ENCODE data around the gene CD109.

- TF ChIP-seq EP300 (conservative IDR thresholded peaks at IDR 0.05; ENCODE audit: poor library complexity, severe bottlenecking) (no peak), MXI1 (conservative IDR thresholded peaks at IDR 0.05; ENCODE audit: poor library complexity, severe bottlenecking) (no peak), REST (IDR thresholded peaks at IDR 0.05; ENCODE audit: borderline replicate concordance) (no peak), POLR2AphosphoS5 (IDR thresholded peaks at IDR 0.05) (no peak), CTCF (IDR thresholded peaks at IDR 0.05; ENCODE audit: poor library complexity, severe bottlenecking) (no peak)
Observed at GRCh38 chr6:73691512-73691911, 4.5 kb upstream of the CD109 start.
